ENCODE data around the gene DRAP1.

DNA sequence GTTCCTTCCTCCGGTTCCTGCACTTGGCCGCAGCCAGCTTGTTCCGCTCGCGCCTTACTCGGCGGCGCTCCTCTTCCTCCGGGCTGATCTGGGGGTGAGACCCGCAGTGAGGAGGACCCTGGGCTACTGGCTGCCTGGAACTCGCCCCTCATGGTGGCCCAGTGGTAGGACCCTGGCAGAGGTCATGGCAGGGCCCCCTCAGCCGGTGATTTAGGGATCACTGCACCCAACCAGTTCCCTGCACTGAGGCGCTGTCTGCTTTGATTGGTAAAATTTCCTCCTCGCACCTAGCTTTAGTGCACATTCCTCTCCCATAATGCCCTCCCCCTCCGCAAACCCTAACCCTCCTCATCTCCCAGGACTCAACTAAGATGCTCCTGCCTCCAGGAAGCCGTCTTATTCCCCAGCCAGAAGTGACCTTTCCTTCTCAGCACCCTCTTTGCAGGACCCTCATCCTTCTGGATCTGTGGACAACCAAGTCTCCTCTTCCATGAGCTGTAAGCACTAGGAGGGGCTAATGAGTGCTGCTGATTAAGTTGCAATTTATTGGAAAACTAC is 25.1 kb upstream of the DRAP1 start:
- TF ChIP-seq CTCF (IDR thresholded peaks at IDR 0.05) = no peak
- no peak for TF ChIP-seq ZFX (IDR thresholded peaks at IDR 0.05; ENCODE audit: borderline replicate concordance)

Measured in 22Rv1 (cell line).